Activated CD4-positive, alpha-beta T cell treated with anti-CD3 and anti-CD28 coated beads for 1 hour (primary cell): Measurements from ENCODE around the gene MRC2.

Experiments
- DNase-seq: peaks from one replicate; pipeline ENCODE4 v3.0.0-alpha.2; 2020

The MRC2 gene

DNA sequence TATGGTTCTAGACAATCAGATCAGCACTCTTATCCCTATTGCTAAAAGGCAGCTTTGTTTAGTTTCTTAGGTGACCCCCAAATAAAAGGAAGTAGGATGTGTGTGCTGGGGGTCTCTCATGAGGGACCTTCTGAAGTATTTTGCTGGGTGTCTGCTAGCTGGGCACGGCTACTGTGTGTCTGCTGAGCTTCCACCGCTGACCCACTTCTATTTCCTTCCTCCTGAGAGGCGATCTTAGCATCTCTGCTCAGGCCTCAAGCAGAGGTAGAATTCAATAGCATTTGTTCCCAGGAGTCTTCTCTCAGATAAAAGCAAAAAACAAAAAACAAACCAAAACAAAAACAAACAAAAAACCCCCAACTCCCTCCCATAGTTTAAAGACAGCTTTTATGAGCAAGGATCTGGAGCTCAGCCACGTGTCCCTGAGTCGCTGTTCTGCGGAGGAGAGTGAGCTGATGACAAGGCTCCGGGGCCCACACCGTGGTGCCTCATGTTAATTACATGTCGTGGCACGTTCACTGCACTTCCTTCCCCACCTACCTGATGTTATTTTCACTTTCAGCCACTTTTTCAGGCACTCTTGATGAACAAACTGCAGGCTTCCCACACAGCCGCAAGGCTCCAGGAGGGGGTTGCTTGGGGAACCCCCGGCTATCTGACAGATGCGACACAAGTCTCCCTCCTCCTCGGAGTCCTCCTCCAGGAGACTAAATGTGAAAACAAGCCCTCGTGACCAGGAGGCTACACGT lies 97.1 kb downstream of the MRC2 start:
- peak; percentile 44 for DNase-seq

DNA sequence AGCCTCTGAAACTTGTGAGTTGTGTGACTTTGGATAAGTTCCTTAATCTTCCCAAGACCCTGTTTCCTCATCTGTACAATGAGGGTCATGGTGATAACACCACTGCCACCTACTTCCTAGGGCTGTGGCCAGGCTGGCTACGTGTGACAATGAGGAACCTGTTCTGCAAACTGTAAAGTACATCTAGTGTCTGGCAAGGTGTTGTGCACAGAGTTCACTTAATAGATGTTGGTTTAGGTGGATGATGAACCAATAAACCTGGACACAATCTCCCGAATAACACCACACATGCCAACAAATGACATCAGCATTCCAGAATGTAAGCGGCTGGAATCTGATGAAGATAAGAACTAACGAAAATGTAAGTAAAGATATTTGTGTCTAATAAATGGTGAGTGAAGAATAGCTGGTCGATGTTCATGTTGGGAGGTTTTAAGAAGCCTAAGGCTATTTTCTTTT lies 98.3 kb downstream of the MRC2 start:
- no peak for DNase-seq

DNA sequence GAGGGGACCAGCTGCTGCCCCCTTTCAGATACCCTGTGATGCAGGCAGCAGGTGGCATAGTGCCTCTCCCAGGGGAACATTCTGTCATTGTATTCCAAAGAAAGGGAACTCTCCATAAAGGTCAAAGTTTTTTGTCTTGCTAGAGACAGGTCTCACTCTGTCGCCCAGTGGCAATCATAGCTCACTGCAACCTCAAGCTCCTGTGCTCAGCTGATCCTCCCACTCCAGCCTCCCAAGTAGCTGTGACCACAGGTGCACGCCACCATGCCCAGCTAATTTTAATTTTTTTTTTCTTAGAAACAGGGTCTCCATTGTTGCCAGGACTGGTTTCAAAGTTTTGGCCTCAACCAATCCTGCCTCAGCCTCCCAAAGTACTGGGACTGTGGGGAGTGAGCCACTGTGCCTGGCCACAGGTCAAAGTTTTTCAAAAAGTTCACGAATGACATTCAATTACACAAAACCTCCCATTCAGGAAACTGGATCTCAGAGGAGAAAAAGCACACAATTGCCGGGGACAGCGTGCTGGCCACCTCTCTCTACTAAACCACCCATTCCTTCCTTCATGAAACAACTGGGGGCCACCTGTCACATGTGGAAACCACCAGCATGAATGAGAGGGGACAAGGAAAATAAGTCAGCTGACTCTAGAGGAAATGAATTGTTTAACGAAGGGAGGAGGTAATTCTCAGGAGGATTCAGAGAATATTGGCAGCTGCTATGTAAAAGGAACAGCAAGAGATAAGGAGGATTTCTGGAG lies 100.6 kb downstream of the MRC2 start:
- DNase-seq: no peak

DNA sequence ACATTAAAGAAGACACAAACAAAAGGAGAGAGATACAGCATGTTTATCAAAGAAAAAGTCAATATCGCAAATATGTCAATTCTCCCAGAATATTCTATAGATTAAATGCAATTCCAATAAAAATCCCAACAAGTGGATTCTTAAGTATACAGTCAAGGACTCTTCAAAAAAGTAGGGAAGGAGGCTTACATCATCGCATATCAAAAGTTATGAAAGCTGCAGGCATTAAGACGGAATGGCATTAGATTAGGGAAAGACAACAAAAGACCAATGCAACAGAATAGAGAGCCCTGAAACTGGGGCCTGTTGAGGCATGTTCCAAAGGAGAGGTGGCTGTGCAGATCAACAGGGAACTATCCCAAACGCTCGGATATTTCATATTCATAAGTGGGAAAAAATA lies 104.7 kb downstream of the MRC2 start:
- no peak for DNase-seq

DNA sequence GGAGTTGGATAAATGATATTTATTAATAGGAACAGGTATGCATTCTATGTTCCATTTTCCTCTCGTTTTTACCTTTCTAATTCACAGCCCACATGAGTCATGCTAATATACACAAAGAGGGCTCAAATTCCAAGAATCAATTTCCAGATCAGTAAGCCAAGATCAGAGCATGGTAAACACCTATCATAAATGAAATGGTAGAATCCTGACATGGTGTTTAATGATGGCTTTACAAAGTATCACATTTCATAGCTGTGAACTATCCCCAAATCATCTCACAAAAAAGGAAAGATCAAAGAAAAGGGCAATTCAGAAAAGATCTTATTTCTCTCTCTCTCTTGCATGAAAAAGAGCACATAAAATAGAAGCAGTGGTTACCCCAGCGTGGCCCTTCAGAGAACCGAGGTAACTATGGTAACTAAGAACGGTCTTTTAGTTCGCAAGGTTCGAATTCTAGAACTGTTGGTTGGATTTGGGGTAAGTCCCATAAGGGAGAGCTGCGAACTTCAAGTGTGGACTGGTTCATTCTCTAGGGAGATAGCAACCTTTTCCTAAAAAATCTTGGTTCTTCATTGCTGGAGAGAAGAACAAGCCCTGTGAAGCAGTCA lies 107.7 kb downstream of the MRC2 start:
- no peak for DNase-seq

DNA sequence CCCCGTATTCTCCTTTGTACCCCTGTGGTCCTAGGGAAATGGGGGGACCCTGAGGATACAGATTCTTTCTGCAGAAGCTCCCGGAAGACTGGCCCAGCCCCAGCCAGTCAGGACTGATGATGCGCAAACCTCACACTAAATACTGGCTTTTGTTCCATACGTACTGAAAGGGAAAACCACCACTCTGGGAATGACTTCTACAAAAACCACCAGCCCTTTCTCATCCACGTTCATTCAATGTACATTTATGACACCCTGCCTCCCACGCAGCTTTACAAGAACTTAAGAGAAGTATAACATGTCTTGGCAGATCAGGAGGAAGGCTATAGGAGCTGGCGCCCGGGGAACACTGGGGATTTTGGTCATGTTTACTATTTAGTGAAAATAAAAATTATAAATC lies 110.0 kb downstream of the MRC2 start:
- no peak for DNase-seq

DNA sequence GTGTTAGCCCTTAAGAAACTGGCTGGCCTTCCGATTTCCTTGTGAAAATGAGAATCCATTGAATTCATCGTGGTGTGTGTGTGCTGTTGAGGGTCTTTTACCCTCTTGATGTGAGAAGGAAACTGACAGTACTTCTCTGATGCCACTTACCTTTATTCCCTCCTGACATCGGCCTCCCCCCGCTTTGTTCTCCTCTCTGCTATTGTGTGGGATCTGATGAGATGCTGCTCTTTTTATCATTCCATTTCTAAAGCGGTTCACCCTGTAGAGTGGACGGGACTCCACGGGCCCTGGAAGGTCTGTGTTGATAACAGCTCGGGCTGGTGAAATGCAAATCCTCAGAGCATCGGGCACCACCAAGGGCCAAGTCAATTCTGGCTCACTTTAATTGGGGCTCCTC lies 110.8 kb downstream of the MRC2 start:
- DNase-seq: no peak

DNA sequence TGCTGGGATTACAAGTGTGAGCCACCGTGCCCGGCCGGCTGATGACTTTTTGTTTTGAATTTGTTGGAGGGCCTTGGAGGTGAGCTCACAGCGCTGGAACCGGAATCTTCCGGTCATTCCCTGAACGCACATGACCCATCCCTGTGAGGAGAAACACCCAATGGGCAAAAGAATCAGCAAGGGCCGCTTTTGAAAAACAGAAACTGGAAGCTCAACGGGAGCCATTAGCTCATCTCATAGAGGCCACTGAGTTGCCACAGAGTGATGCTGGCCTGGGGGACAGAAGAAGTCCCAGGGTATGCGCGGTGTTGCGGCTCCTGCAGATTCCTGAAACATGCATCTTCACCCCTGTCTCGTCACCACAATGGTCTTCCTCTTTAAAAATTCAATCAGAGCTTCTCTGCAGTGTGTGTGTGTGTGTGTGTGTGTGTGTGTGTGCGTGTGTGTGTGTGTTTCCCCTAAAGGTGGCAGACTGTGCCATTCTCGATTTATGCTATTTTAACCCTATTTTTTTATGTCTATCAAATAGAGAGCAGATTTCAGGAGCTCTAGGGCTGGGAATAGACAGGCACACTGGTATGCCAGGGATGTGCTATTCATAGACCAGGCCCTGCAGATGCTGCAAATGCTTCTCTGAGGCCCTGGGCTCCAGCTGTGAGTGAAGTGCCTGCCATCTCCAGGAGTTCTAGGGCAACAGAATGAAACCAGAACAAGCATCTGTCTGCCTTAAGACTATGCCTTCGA lies 112.3 kb downstream of the MRC2 start:
- DNase-seq: no peak

DNA sequence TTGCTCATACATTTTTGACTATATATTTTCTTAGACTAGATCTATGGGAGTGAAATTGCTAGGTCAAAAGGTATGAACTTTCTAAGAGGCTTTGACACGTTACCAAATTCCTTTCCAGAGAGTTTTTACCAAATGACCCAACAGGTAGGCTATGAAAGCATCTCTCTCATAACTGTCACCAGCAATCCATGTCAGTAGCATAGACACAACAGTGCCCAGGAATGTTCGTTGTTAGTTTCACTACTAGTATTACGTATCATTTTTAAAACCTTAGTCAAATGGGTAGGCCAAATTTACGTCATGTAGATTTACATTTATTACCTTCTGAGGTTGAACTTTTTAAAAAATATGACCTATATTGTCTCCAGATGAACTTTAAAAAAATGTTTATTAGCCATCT lies 113.8 kb downstream of the MRC2 start:
- DNase-seq: no peak
